ENCODE data around the gene CNIH4.
"Not testable (repeated sequence)": the region's sequence is repeated elsewhere in the genome, so short reads cannot be mapped to it uniquely, and the experiment has no call there.

The CNIH4 gene

DNA sequence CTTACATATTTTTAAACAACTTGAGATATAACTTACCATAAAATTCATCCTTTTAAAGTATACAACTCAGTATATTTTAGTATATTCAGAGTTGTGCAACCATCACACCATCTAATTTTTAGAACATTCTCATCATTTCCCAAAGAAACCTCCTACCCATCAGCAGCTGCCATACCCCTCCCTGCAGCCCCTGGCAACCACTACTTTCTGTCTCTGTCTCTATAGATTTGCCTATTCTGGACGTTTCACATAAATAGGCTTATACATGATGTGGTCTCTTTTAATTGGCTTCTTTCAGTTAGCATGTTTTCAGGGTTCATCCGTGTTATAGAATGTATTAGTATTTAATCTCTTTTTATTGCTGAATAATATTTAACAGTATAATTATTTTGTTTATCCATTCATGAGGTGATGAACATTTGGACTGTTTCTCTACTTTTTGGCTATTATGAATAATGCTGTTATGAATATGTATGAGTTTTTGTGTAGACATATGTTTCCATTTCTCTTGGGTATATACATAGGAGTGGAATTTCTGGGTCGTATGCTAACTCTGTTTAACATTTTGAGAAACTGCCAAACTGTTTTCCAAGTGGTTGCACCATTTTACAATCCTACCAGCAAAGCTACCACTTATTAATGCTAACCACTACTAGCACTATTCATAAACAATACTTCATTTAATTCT lies 48.4 kb downstream of the CNIH4 start:
- Histone ChIP-seq H3K4me3 (ENCODE audit: low read depth in 1 of 2, low read length in 2 of 2) (no peak overlapping the region), H3K27ac (ENCODE audit: low read length) (no peak overlapping the region), H3K27me3 (ENCODE audit: low read depth, low read length) (no peaks in the 10 kb centered on the region), H3K36me3 (ENCODE audit: control insufficient read depth in 1 of 2, insufficient read depth in 2 of 2, low read length in 2 of 2) (peaks cover 57 to 65% of the 10 kb centered on the region in 2 donors), H3K9me3 (ENCODE audit: control insufficient read depth in 1 of 2, low read length in 2 of 2) (no peaks in the 10 kb centered on the region), H3K4me1 (ENCODE audit: control insufficient read depth in 1 of 2, insufficient read depth in 2 of 2, low read length in 2 of 2) (peaks cover 0 to 5% of the 10 kb centered on the region in 2 donors)

DNA sequence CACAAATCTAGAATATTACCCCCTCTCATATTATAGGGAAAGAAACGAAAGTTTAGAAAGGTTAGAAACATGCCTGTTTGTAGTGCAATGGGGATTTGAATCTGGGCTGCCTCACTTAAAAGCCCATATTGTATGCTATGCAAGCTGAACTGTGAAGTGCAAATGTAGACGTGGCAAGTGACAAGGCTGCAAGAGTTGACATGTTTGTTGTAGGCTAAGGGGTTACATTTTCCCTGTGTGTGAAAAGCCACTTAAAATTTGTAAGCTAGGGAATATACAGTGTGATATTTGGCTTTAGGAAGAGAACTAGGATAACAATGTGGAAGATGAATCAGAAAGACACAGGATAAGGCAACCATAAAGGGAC lies 48.9 kb downstream of the CNIH4 start:
- no peaks in the 10 kb centered on the region for H3K27me3 ChIP-seq (ENCODE audit: low read depth, low read length)
- no peak overlapping the region for H3K27ac ChIP-seq (ENCODE audit: low read length)
- H3K9me3 ChIP-seq (ENCODE audit: control insufficient read depth in 1 of 2, low read length in 2 of 2): no peaks in the 10 kb centered on the region
- H3K36me3 ChIP-seq (ENCODE audit: control insufficient read depth in 1 of 2, insufficient read depth in 2 of 2, low read length in 2 of 2): peaks cover 60 to 65% of the 10 kb centered on the region in 2 donors
- H3K4me3 ChIP-seq (ENCODE audit: low read depth in 1 of 2, low read length in 2 of 2): no peak overlapping the region
- H3K4me1 ChIP-seq (ENCODE audit: control insufficient read depth in 1 of 2, insufficient read depth in 2 of 2, low read length in 2 of 2): peaks cover 0 to 5% of the 10 kb centered on the region in 2 donors

DNA sequence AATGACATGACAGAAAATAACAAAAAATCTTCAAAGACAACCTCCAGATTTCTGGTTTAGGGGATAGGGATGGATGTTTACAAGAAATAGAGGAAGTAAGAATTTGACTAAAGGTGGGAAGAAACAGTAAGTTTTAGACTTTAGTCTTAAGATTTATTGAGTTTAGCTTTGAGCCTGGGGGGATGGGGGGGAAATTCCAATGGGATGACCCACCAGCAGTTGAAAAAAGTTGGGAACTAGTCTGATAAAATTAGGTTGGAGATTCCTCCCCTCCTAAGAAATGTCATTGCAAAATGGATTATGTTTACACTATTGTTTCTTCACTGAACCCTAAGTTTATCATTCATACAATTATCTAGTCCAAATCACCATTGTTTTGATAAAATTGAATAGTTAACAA lies 49.5 kb downstream of the CNIH4 start:
- H3K9me3 ChIP-seq (ENCODE audit: control insufficient read depth in 1 of 2, low read length in 2 of 2): no peaks in the 10 kb centered on the region
- H3K36me3 ChIP-seq (ENCODE audit: control insufficient read depth in 1 of 2, insufficient read depth in 2 of 2, low read length in 2 of 2): peaks cover 60 to 64% of the 10 kb centered on the region in 2 donors
- no peak overlapping the region for H3K4me3 ChIP-seq (ENCODE audit: low read depth in 1 of 2, low read length in 2 of 2)
- H3K4me1 ChIP-seq (ENCODE audit: control insufficient read depth in 1 of 2, insufficient read depth in 2 of 2, low read length in 2 of 2): peaks cover 0 to 5% of the 10 kb centered on the region in 2 donors
- no peak overlapping the region for H3K27ac ChIP-seq (ENCODE audit: low read length)
- no peaks in the 10 kb centered on the region for H3K27me3 ChIP-seq (ENCODE audit: low read depth, low read length)

- no peak overlapping the region for H3K4me3 ChIP-seq (ENCODE audit: low read depth in 1 of 2, low read length in 2 of 2)
- peaks cover 54 to 63% of the 10 kb centered on the region in 2 donors for H3K36me3 ChIP-seq (ENCODE audit: control insufficient read depth in 1 of 2, insufficient read depth in 2 of 2, low read length in 2 of 2)
- H3K9me3 ChIP-seq (ENCODE audit: control insufficient read depth in 1 of 2, low read length in 2 of 2): no peaks in the 10 kb centered on the region
- no peaks in the 10 kb centered on the region for H3K27me3 ChIP-seq (ENCODE audit: low read depth, low read length)
- peaks cover 0 to 5% of the 10 kb centered on the region in 2 donors for H3K4me1 ChIP-seq (ENCODE audit: control insufficient read depth in 1 of 2, insufficient read depth in 2 of 2, low read length in 2 of 2)
- H3K27ac ChIP-seq (ENCODE audit: low read length): no peak overlapping the region
These were observed 51.1 kb downstream of the CNIH4 start for GRCh38 chr1:224407571-224408293.

DNA sequence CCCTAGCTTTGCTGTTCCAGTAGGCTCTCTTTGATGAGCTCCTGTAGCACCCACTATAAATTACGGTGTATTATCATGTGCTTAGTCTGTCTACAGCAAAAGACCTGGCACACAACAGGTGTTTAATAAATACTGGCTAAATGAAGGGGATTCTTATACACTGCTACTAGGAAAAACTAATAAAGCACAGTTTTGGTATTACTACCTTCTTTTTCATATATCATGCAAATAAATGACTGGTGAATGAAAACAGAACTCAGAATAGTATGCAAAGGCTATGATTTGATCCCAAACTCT lies 51.6 kb downstream of the CNIH4 start:
- no peak overlapping the region for H3K27ac ChIP-seq (ENCODE audit: low read length)
- H3K36me3 ChIP-seq (ENCODE audit: control insufficient read depth in 1 of 2, insufficient read depth in 2 of 2, low read length in 2 of 2): peaks cover 54 to 63% of the 10 kb centered on the region in 2 donors
- H3K27me3 ChIP-seq (ENCODE audit: low read depth, low read length): no peaks in the 10 kb centered on the region
- H3K4me3 ChIP-seq (ENCODE audit: low read depth in 1 of 2, low read length in 2 of 2): no peak overlapping the region
- H3K9me3 ChIP-seq (ENCODE audit: control insufficient read depth in 1 of 2, low read length in 2 of 2): no peaks in the 10 kb centered on the region
- peaks cover 0 to 5% of the 10 kb centered on the region in 2 donors for H3K4me1 ChIP-seq (ENCODE audit: control insufficient read depth in 1 of 2, insufficient read depth in 2 of 2, low read length in 2 of 2)

- no peak overlapping the region for H3K4me3 ChIP-seq (ENCODE audit: low read depth in 1 of 2, low read length in 2 of 2)
- no peaks in the 10 kb centered on the region for H3K9me3 ChIP-seq (ENCODE audit: control insufficient read depth in 1 of 2, low read length in 2 of 2)
- H3K4me1 ChIP-seq (ENCODE audit: control insufficient read depth in 1 of 2, insufficient read depth in 2 of 2, low read length in 2 of 2): no peaks in the 10 kb centered on the region
- peaks cover 35 to 58% of the 10 kb centered on the region in 2 donors for H3K36me3 ChIP-seq (ENCODE audit: control insufficient read depth in 1 of 2, insufficient read depth in 2 of 2, low read length in 2 of 2)
- no peak overlapping the region for H3K27ac ChIP-seq (ENCODE audit: low read length)
- H3K27me3 ChIP-seq (ENCODE audit: low read depth, low read length): no peaks in the 10 kb centered on the region
These were observed 55.1 kb downstream of the CNIH4 start for GRCh38 chr1:224411766-224412165.

DNA sequence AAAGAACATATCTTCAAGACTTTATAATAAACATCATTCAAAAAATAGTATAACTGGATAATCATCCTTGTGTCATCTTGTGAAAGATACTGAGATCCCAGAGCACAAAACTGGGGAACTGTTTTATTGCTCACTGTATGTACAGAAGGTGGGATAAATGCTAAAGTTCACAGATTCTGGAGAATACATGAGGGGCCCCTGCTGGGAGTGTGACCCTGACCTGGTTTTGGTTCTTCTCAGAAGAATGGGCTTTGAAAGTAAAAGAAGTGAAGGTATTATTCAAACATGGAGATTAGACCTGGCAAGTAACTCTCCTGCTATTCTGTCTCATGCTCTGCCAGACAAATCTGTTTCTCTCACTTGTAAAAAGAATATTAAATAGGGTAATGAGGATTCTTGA lies 63.4 kb downstream of the CNIH4 start:
- Histone ChIP-seq H3K9me3 (ENCODE audit: control insufficient read depth in 1 of 2, low read length in 2 of 2) (no peaks in the 10 kb centered on the region), H3K4me3 (ENCODE audit: low read depth in 1 of 2, low read length in 2 of 2) (no peak overlapping the region), H3K4me1 (ENCODE audit: control insufficient read depth in 1 of 2, insufficient read depth in 2 of 2, low read length in 2 of 2) (no peaks in the 10 kb centered on the region), H3K36me3 (ENCODE audit: control insufficient read depth in 1 of 2, insufficient read depth in 2 of 2, low read length in 2 of 2) (peaks cover 81 to 84% of the 10 kb centered on the region in 2 donors), H3K27ac (ENCODE audit: low read length) (no peak overlapping the region), H3K27me3 (ENCODE audit: low read depth, low read length) (no peaks in the 10 kb centered on the region)

DNA sequence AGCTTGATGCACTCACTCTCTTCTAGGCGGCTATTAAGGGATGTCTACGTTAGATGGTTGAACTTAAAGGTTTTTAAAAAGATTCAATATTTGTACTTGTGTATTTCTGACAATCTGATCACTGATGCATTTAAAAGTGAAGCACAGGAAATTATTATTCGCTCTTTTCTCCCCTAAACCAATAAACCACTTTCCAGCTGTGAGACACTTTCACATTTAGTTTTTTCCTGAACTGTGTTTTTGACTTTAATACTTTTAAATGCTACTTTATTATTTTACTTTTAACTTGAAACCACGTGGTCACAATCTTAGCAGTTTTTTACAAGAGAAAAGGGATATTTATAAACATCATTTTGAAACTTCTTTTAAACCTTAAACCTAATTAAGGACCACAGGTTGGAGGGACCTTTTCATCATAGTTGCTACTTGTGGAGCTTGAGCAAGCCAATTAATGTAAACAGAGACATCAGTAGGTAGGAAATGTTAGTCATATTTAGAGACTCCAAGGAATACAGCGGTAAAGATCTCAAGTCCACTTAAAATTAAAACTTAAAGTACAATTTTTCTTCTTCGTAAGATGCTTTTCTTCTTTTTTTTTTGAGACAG lies 68.7 kb downstream of the CNIH4 start:
- Histone ChIP-seq H3K4me1 (ENCODE audit: control insufficient read depth in 1 of 2, insufficient read depth in 2 of 2, low read length in 2 of 2) (peaks cover 8 to 21% of the 10 kb centered on the region in 2 donors), H3K36me3 (ENCODE audit: control insufficient read depth in 1 of 2, insufficient read depth in 2 of 2, low read length in 2 of 2) (peaks cover 45 to 48% of the 10 kb centered on the region in 2 donors), H3K27ac (ENCODE audit: low read length) (no peak overlapping the region), H3K27me3 (ENCODE audit: low read depth, low read length) (no peaks in the 10 kb centered on the region), H3K4me3 (ENCODE audit: low read depth in 1 of 2, low read length in 2 of 2) (no peak overlapping the region), H3K9me3 (ENCODE audit: control insufficient read depth in 1 of 2, low read length in 2 of 2) (no peaks in the 10 kb centered on the region)

DNA sequence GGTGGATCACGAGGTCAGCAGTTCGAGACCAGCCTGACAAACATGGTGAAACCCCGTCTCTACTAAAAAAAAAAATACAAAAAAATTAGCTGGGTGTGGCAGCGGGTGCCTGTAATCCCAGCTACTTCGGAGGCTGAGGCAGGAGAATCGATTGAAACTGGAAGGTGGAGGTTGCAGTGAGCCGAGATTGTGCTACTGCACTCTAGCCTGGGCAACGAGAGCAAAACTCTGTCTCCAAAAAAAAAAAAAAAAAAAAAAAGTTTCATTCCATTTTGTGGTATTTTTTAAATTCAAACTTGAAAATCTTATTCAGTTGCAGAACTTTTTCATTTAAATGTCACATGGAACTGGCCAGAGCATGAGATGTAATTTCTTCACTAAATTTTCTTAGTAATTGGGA lies 70.2 kb downstream of the CNIH4 start:
- peaks cover 12 to 34% of the 10 kb centered on the region in 2 donors for H3K4me1 ChIP-seq (ENCODE audit: control insufficient read depth in 1 of 2, insufficient read depth in 2 of 2, low read length in 2 of 2)
- not testable (repeated sequence) for H3K27me3 ChIP-seq (ENCODE audit: low read depth, low read length); H3K27ac ChIP-seq (ENCODE audit: low read length); H3K9me3 ChIP-seq (ENCODE audit: control insufficient read depth in 1 of 2, low read length in 2 of 2); H3K4me3 ChIP-seq (ENCODE audit: low read depth in 1 of 2, low read length in 2 of 2)
- peaks cover 33 to 36% of the 10 kb centered on the region in 2 donors for H3K36me3 ChIP-seq (ENCODE audit: control insufficient read depth in 1 of 2, insufficient read depth in 2 of 2, low read length in 2 of 2)

DNA sequence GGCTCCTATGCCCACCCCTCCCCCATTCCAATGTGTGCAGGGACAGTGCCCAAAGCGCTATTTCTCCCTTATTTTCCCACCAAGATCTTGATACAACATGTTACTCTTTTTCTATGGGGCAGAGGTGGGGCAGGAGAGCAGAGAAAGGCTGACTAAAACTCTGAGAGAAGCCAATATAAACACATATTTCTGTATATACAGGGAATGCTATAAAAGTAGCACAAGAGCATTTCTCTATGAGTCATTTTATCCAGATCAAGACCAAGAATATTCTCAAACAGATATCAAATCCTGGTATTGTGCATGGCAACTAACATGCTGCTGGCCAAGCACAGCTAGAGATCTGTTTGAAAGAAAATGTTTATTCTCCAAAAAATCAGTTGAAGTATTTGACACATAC lies 70.7 kb downstream of the CNIH4 start:
- peaks cover 12 to 35% of the 10 kb centered on the region in 2 donors for H3K4me1 ChIP-seq (ENCODE audit: control insufficient read depth in 1 of 2, insufficient read depth in 2 of 2, low read length in 2 of 2)
- no peaks in the 10 kb centered on the region for H3K9me3 ChIP-seq (ENCODE audit: control insufficient read depth in 1 of 2, low read length in 2 of 2)
- no peak overlapping the region for H3K27ac ChIP-seq (ENCODE audit: low read length)
- H3K27me3 ChIP-seq (ENCODE audit: low read depth, low read length): no peaks in the 10 kb centered on the region
- no peak overlapping the region for H3K4me3 ChIP-seq (ENCODE audit: low read depth in 1 of 2, low read length in 2 of 2)
- peaks cover 29 to 31% of the 10 kb centered on the region in 2 donors for H3K36me3 ChIP-seq (ENCODE audit: control insufficient read depth in 1 of 2, insufficient read depth in 2 of 2, low read length in 2 of 2)

DNA sequence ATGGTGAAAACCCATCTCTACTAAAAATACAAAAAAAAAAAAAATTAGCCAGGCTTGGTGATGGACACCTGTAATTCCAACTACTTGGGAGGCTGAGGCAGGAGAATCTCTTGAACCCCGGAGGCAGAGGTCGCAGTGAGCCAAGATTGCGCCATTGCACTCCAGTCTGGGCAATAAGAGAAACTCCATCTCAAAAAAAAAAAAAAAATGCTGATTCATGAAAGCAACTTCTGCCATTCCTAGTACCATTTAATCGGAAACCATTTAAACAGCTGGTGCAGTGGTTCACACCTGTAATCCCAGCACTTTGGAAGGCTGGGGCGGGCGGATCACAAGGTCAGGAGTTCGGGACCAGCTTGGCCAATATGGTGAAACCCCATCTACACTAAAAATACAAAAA lies 72.0 kb downstream of the CNIH4 start:
- H3K27ac ChIP-seq (ENCODE audit: low read length); H3K27me3 ChIP-seq (ENCODE audit: low read depth, low read length); H3K9me3 ChIP-seq (ENCODE audit: control insufficient read depth in 1 of 2, low read length in 2 of 2); H3K4me3 ChIP-seq (ENCODE audit: low read depth in 1 of 2, low read length in 2 of 2): not testable (repeated sequence)
- Histone ChIP-seq H3K4me1 (ENCODE audit: control insufficient read depth in 1 of 2, insufficient read depth in 2 of 2, low read length in 2 of 2) (peaks cover 12 to 40% of the 10 kb centered on the region in 2 donors), H3K36me3 (ENCODE audit: control insufficient read depth in 1 of 2, insufficient read depth in 2 of 2, low read length in 2 of 2) (peaks cover 16 to 18% of the 10 kb centered on the region in 2 donors)
